Astrocyte of the spinal cord (primary cell): ENCODE results near the gene GNAQ.

ENCODE experiments used
- DNase-seq: peaks from one replicate; pipeline ENCODE4 v3.0.0; 2011; ENCODE audit warnings: low read depth, low spot score
- H3K4me3 ChIP-seq: 2 replicates; pipeline ENCODE4 v1.5.1; 2011; ENCODE audit warnings: low read depth, mild to moderate bottlenecking, low read length, moderate library complexity
- CTCF ChIP-seq: IDR thresholded peaks from 2 replicates; pipeline ENCODE4 v1.5.1; 2012; ENCODE audit warnings: low read depth, mild to moderate bottlenecking, low read length, inconsistent platforms
- in situ Hi-C: cut with HindIII; loops from 2 replicates; pipeline ENCODE4 v1.10.0; 2017; ENCODE audit warnings: low sequenced_read_pairs

Gene GNAQ

GRCh38 chr9:77744841-77745430 is 286.7 kb downstream of the GNAQ start:
- no peak for TF ChIP-seq CTCF
- DNase-seq = no peak
- in situ Hi-C loops = no loop called here
- H3K4me3 ChIP-seq = no peak overlapping the region

GRCh38 chr9:77743386-77743785 is 288.2 kb downstream of the GNAQ start:
- in situ Hi-C loops = no loop called here
- TF ChIP-seq CTCF = no peak
- peak; percentile 38 for DNase-seq
- H3K4me3 ChIP-seq = no peak overlapping the region

DNA sequence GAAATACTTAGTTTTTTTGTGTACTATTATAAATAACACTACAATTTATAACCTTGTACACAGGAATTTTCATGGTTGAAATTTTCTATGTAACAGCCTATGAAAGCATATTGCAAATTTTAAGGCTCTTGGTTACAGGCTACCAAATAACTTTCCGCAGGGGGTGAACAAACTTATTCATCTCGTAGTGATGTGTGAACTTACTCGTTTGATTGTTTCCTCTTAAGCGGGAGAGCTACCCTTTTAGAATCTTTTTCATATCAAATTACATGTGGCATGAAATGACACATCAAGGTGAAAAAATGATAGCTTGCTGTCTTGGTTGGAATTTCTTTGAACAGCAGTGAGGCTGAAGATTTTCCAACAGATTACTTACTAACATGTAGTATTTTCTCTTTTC is 292.7 kb downstream of the GNAQ start:
- TF ChIP-seq CTCF = no peak
- in situ Hi-C loops = no loop called here
- H3K4me3 ChIP-seq = no peak overlapping the region
- DNase-seq = no peak

DNA sequence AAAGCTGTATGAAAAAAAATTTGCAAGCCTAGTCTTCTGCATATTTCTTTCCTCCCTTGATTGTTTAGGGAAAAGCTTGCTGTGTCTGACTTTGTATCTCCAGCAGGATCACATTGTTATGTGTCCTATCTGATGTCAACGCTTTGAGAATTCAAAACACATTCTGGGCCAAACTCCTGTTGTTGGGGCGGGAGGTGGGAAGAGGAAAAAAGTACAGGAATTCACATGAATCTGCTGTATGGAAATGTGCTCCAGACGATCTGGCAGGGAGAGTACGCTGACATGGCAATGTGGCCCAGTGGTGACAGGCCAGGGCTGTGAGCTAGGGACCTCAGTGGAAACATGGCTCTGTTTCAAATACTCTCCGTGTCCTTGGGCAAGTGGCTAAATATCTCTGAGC is 296.1 kb downstream of the GNAQ start:
- in situ Hi-C loops = no loop called here
- no peak overlapping the region for H3K4me3 ChIP-seq
- TF ChIP-seq CTCF = no peak
- peak; percentile 69 for DNase-seq

GRCh38 chr9:77731930-77732329 is 299.7 kb downstream of the GNAQ start:
- TF ChIP-seq CTCF = no peak
- no peak overlapping the region for H3K4me3 ChIP-seq
- in situ Hi-C loops = no loop called here
- no peak for DNase-seq

- in situ Hi-C loops = no loop called here
- TF ChIP-seq CTCF = no peak
- no peak for DNase-seq
- H3K4me3 ChIP-seq = no peak overlapping the region
Measured at GRCh38 chr9:77731008-77731698, 300.5 kb downstream of the GNAQ start.
